ENCODE results near the gene ZBTB25.

The ZBTB25 gene

DNA sequence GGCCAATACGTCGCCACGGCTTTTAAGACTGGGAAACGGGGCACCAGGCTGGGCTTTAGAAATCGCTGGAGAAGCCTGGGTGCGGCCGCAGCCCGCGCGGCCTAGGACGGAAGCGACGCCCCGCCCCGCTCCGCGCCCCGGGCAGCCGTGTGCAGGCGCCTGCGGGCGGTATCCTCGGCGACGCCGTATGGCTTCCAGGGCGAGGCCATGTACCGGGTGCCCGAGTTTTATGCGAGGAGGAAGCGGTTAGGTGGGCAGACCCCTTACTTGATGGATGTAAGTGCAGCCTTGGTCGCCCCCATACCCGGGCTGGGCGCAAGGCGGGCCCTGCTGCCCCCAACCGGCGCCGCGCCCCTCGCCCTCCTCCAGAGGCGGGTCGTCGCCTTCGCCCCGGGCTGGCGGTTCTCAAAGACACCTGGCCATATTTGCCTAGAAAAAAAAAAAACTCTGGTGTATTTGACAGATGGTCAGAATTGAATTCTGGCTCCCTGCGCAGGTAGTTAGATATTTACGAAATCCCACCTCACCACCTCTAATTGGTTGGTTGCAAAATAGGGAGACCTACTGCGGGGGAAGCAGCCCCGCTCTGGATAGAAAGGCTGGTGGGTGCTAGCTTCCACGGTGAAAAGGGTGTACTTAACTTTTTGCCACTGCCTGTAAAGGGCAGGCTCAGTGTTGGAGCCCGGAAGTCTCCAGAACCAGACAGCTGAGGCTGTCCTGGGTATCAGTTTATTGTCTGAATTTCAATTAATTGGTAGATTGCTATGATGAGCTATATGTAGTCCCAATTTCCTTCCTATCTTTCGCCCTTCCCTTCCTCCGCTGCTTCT, 46.4 kb upstream of the ZBTB25 start, which contains the start of gene PPP1R36:
Gene PPP1R36 (plus strand): TSS at position 171 of the 830 bp plus-strand sequence. CDS start 37 bp downstream, at position 208.
- no peaks in the 10 kb centered on the region for H3K36me3 ChIP-seq (ENCODE audit: insufficient read depth, low read length)
- TF ChIP-seq, protein P1, sequence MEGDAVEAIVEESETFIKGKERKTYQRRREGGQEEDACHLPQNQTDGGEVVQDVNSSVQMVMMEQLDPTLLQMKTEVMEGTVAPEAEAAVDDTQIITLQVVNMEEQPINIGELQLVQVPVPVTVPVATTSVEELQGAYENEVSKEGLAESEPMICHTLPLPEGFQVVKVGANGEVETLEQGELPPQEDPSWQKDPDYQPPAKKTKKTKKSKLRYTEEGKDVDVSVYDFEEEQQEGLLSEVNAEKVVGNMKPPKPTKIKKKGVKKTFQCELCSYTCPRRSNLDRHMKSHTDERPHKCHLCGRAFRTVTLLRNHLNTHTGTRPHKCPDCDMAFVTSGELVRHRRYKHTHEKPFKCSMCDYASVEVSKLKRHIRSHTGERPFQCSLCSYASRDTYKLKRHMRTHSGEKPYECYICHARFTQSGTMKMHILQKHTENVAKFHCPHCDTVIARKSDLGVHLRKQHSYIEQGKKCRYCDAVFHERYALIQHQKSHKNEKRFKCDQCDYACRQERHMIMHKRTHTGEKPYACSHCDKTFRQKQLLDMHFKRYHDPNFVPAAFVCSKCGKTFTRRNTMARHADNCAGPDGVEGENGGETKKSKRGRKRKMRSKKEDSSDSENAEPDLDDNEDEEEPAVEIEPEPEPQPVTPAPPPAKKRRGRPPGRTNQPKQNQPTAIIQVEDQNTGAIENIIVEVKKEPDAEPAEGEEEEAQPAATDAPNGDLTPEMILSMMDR (IDR thresholded peaks at IDR 0.05; ENCODE audit: low read length): no peak
- no peak for TF ChIP-seq EZH2 (IDR thresholded peaks at IDR 0.05; ENCODE audit: borderline replicate concordance, low read length)
- H3K79me2 ChIP-seq (ENCODE audit: insufficient read depth, low read length): no peaks in the 10 kb centered on the region
- no peak within 1 kb of the TSS for H3K27ac ChIP-seq (ENCODE audit: low read depth, low read length, poor library complexity, severe bottlenecking)
- H3K9ac ChIP-seq (ENCODE audit: low read length): no peak within 1 kb of the TSS; the same call in 1 of the 2 replicates
- H4K20me1 ChIP-seq (ENCODE audit: insufficient read depth, low read length): no peaks in the 10 kb centered on the region
- H3K9me3 ChIP-seq (ENCODE audit: low read length): no peaks in the 10 kb centered on the region
- no peaks in the 10 kb centered on the region for H3K27me3 ChIP-seq (ENCODE audit: insufficient read depth, low read length)
- H2AFZ ChIP-seq (ENCODE audit: low read length): no peak within 1 kb of the TSS
- H3F3A ChIP-seq (ENCODE audit: insufficient read depth, low read length): no peaks in the 10 kb centered on the region
- peak within 1 kb of the TSS; percentile 48 for H3K4me3 ChIP-seq (ENCODE audit: low read depth, low read length, poor library complexity, severe bottlenecking)
- H3K9me2 ChIP-seq (ENCODE audit: low read depth, low read length): no peaks in the 10 kb centered on the region
- H3K4me1 ChIP-seq (ENCODE audit: insufficient read depth, low read length, severe bottlenecking): peaks cover 14% of the 10 kb centered on the region
- H3K4me2 ChIP-seq (ENCODE audit: low read length): peak within 1 kb of the TSS; percentile 60

DNA sequence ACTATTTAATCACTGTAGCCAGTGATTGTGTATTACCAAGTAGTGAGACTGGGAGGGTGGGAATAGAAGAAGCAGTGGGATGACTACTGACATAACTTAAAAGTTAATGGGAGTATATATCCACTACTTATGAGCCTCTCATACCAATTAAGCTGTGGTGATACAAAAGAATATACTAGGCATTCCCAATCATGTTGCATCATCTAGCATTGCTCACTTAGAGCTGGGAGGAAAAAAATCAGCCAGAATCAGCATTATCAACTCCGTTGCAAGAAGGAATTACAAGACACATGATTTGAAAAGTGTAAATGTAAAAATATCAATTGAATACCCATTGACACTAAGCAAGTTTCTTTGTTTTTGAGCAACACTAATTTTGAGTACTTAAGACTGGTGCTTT, 45.4 kb upstream of the ZBTB25 start:
- no peaks in the 10 kb centered on the region for H3F3A ChIP-seq (ENCODE audit: insufficient read depth, low read length)
- H3K9me3 ChIP-seq (ENCODE audit: low read length): no peaks in the 10 kb centered on the region
- H3K36me3 ChIP-seq (ENCODE audit: insufficient read depth, low read length): no peaks in the 10 kb centered on the region
- H3K27me3 ChIP-seq (ENCODE audit: insufficient read depth, low read length): no peaks in the 10 kb centered on the region
- H3K4me2 ChIP-seq (ENCODE audit: low read length): no peak overlapping the region
- H3K9me2 ChIP-seq (ENCODE audit: low read depth, low read length): no peaks in the 10 kb centered on the region
- H3K9ac ChIP-seq (ENCODE audit: low read length): no peak overlapping the region
- H3K4me1 ChIP-seq (ENCODE audit: insufficient read depth, low read length, severe bottlenecking): peaks cover 14% of the 10 kb centered on the region
- no peaks in the 10 kb centered on the region for H4K20me1 ChIP-seq (ENCODE audit: insufficient read depth, low read length)
- no peak overlapping the region for H2AFZ ChIP-seq (ENCODE audit: low read length)
- H3K27ac ChIP-seq (ENCODE audit: low read depth, low read length, poor library complexity, severe bottlenecking): no peak overlapping the region
- no peaks in the 10 kb centered on the region for H3K79me2 ChIP-seq (ENCODE audit: insufficient read depth, low read length)
- no peak overlapping the region for H3K4me3 ChIP-seq (ENCODE audit: low read depth, low read length, poor library complexity, severe bottlenecking)
- no peak for TF ChIP-seq EZH2 (IDR thresholded peaks at IDR 0.05; ENCODE audit: borderline replicate concordance, low read length)
- TF ChIP-seq, protein P1 (IDR thresholded peaks at IDR 0.05; ENCODE audit: low read length): no peak

- no peak for TF ChIP-seq EZH2 (IDR thresholded peaks at IDR 0.05; ENCODE audit: borderline replicate concordance, low read length)
- TF ChIP-seq, protein P1 (IDR thresholded peaks at IDR 0.05; ENCODE audit: low read length): no peak
- H3K79me2 ChIP-seq (ENCODE audit: insufficient read depth, low read length): no peaks in the 10 kb centered on the region
- no peaks in the 10 kb centered on the region for H3F3A ChIP-seq (ENCODE audit: insufficient read depth, low read length)
- no peaks in the 10 kb centered on the region for H4K20me1 ChIP-seq (ENCODE audit: insufficient read depth, low read length)
- no peak overlapping the region for H3K4me3 ChIP-seq (ENCODE audit: low read depth, low read length, poor library complexity, severe bottlenecking)
- H3K9ac ChIP-seq (ENCODE audit: low read length): no peak overlapping the region
- no peaks in the 10 kb centered on the region for H3K36me3 ChIP-seq (ENCODE audit: insufficient read depth, low read length)
- no peak overlapping the region for H3K4me2 ChIP-seq (ENCODE audit: low read length)
- H2AFZ ChIP-seq (ENCODE audit: low read length): no peak overlapping the region
- no peaks in the 10 kb centered on the region for H3K9me2 ChIP-seq (ENCODE audit: low read depth, low read length)
- H3K27ac ChIP-seq (ENCODE audit: low read depth, low read length, poor library complexity, severe bottlenecking): no peak overlapping the region
- H3K4me1 ChIP-seq (ENCODE audit: insufficient read depth, low read length, severe bottlenecking): peaks cover 10% of the 10 kb centered on the region
- peaks cover 5% of the 10 kb centered on the region; the same call in 1 of the 2 replicates for H3K9me3 ChIP-seq (ENCODE audit: low read length)
- no peaks in the 10 kb centered on the region for H3K27me3 ChIP-seq (ENCODE audit: insufficient read depth, low read length)
Observed at GRCh38 chr14:64544607-64545312, 41.1 kb upstream of the ZBTB25 start.

Measured in OCI-LY1 (cell line).